CD1c-positive myeloid dendritic cell (primary cell): Measurements from ENCODE around the gene CACNG1.
"Not testable (repeated sequence)": the region's sequence is repeated elsewhere in the genome, so short reads cannot be mapped to it uniquely, and the experiment has no call there.

Experiments used
- DNase-seq: peaks from one replicate; pipeline ENCODE4 v3.0.0-alpha.2; 2016; ENCODE audit errors: extremely low spot score

The CACNG1 gene

DNA sequence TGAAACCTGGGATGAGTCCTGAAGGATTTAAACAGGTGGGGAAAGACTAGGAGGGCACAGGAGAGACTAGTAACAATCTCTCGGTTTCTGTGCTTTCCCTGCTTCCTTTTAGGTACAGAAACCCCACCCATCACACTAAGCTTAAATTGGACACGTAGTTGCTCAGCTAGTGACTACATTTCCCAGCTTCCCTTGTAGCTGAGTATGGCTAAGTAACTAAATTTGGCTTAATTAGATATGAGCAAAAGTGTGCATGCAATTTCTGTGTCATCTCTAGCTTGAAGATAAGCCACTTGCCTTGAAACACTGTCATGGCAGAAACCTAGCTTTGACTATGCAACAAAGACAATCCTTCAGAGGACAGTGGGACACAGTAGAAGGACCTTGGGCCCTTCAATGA lies 36.5 kb downstream of the CACNG1 start:
- DNase-seq, result no peak

DNA sequence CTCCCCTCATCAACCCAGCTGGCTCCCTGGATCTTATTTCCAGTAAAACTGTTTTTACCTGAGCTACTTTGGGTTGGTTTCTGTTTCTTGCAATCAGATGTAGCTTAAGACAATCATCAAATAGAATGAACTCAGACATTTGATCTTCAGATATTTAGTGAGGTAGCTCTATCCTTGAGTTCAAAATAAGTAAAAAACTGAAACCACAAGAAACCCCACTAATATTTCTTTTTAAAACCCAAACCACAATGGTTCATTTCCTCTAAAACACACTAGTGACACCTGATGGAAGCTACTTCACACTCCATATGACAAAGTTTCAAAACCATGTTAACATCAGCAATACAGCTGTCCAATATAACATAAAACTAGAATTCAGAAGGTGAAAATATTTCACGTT lies 37.8 kb downstream of the CACNG1 start:
- DNase-seq, result peak; percentile 22

DNA sequence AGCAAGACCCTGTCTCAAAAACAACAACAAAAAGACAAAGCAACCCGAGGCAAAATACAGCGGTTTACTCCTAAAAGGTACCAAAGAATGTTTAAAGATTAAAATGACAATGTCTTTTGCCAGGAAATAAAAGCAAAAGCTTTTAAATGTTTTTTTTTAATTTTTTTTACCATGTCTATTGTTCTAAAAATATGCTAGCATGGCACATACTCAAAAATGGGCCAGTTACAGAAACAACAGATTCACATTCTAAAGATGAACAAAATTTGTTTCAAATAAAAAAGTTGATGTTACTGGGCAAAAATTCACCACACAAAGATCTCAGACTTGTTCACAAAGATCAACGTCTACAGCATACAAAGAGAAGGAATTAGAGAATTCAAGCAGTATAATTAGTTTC lies 41.1 kb downstream of the CACNG1 start:
- no peak for DNase-seq

DNA sequence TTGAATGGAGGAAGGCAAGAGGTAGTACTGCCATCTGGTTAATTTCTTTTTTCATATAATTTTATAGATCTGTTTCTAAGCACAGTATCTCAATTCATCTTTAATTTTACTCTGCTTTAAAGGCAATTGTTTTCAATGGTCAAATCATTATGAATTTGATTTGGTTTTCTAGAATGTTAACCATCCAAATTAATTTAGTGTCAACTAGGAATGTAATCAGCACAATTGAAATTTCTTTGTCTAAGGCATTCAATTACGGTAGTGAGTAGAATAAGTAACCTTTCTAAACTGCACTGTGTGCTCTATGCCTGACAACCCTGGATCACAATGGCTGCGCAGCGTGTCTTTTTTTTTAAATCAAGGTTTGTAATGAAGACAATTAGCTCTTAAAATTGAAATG lies 44.3 kb downstream of the CACNG1 start:
- DNase-seq, result no peak

DNA sequence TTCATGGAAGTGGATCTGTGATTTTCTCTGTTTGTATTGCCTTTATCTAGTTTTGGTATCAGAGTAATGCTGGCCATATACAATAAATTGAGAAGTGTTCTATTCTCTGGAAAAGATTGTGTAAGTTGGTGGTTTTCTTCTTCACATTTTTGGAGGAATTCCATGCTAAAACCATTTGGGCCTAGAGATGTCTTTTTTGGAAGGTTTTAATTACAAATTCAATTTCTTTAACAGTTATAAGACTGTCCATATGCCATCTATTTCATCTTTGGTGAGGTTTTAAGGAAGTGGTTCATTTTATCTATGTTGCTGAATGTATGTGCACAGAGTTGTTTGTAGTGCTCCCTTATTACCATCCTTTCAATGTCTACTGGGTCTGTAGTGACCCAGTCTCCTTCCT lies 46.0 kb downstream of the CACNG1 start:
- no peak for DNase-seq

DNA sequence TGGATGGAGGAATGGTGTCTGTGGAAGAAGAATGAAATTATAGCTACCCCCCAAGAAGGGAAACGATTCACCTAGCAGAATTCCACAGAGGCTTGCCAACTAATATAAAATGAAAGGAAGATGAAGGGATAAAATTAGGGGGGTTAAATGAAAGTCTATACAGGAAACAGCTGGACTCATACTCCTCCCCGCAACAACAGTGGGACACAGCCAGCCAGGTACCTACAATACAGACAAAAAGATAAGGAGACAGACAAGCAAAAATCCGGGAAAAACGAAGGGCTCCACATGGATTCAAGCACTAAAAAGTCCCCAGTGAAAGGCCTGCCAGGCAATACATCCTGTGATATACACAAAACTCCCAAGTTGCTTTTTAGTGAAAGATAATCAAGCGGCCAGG lies 47.9 kb downstream of the CACNG1 start:
- no peak for DNase-seq

DNA sequence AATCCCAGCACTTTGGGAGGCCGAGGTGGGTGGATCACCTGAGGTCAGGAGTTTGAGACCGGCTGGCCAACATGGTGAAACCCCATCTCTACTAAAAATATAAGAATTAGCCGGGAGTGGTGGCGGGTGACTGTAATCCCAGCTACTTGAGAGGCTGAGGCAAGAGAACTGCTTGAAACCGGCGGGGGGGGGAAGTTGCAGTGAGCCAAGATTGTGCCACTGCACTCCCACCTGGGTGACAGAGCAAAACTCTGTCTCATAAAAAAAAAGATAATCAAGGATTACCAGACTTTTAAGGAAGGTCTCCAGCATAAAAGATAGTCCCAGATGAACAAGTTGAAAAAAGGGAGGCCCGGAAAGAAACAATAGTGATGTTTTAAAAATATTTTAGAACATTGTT lies 48.4 kb downstream of the CACNG1 start:
- DNase-seq, result not testable (repeated sequence)

DNA sequence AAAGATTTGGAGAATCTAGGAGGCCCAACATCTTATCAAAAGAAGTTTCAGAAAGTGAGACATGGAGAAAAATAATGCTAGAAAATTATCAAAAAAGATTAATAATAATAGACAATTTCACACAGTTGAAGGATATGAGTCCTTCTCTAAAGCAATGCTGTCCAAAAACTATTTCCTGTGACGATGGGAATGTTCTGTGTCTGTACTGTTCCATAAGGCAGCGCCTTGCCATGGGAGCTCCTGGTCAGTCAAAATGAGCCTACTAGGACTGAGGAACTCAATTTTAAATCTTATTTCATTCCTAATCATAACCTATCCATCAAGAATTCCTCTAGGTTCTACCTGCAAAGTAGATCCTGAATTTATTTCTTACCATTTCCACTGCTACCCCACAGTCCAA lies 49.0 kb downstream of the CACNG1 start:
- DNase-seq, result no peak

DNA sequence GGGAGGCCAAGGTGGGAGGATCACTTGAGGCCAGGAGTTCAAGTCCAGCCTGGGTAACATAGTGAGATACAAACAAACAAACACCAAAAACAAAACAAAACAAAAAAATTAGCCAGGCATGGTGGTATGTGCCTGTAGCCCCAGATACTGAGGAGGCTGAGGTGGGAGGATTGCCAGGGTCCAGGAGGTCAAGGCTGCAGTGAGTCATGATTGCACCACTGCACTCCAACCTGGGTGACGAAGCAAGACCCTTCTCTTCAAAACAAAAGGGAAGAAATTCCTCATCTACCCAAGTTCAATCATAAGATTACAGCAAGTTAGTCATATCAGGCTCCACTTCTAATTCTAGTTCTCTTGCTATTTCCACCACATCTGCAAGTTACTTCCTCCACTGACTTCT lies 50.9 kb downstream of the CACNG1 start:
- DNase-seq, result peak; percentile 19

DNA sequence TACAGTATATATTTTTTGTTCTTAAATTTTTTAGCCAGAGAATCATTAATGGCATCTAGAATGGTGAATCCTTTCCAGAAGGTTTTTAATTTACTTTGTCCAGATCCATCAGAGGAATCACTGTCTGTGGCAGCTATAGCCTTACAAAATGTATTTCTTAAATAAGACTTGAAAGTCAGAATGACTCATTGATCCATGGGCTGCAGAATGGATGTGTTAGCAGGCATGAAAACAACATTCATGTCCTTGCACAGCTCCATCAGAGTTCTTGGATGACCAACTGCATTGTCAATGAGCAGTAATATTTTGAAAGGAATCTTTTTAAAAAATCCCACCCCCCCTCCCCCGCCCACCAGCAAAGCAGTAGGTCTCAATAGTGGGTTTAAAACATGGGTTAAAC lies 51.4 kb downstream of the CACNG1 start:
- no peak for DNase-seq

DNA sequence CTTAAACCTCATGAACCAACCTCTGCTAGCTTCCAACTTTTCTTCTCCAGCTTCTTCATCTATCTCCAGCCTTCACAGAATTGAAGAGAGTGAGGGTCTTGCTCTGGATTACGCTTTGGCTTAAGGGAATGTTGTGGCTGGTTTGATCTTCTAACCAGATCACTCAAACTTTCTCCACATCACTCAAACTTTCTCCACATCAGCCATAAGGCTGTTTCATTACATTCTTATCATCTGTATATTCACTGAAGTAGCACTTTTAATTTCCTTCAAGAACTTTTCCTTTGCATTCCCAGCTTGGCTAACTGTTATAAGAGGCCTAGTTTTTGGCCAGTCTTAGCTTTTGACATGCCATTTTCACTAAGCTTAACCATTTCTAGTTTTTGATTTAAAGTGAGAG lies 52.3 kb downstream of the CACNG1 start:
- no peak for DNase-seq

DNA sequence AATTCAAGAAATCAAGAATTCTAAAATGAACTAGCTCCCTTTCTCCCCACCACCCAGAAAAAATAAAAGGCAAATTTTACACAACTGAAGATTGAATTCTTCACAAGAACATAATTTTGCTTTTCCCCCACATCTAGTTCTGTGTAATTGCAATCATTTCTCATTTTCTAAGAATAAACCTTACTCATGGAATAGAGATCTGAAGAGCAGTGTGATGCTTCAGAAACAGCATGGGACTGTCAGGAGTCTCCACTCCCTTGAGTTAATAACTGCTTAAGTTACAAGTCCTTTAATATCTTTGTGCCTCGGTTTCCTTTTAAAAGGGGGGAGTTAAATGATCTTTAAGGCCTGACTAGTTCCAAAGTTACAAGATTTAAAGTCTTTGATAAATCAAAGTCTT lies 53.7 kb downstream of the CACNG1 start:
- DNase-seq, result no peak

DNA sequence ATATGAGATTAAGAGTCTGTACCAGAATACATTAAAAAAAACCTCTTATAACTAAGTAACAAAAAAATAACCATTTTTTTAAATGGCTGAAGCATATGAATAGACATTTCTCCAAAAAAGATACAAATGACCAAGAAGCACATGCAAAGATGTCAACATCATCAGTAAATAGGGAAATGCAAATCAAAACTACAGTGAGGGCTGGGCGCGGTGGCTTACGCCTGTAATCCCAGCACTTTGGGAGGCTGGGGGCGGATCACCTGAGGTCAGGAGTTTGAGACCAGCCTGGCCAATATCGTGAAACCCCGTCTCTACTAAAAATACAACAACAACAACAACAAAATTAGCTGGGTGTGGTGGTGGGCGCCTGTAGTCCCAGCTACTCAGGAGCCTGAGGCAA lies 60.3 kb downstream of the CACNG1 start:
- peak; percentile 72 for DNase-seq

DNA sequence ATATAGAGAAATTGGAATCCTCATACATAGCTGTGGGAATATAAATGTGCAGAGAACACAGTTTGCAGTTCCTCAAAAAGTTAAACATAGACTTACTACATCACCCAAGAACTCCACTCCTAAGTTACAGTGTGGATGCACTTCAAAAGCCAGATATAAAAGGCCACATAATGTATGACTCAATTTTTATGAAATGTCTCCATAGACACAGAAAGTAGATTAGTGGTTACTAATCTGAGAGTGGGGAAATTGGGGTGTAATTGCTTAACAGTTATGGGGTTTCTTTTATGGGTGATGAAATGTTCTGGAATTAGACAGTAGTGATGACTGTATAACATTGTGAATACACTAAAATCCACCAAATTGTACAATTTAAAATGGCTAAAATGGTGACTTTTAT lies 60.9 kb downstream of the CACNG1 start:
- peak; percentile 75 for DNase-seq
